HPDE6-E6E7 (cell line): ENCODE results near the gene C16orf54.
"Not testable (repeated sequence)": the region's sequence is repeated elsewhere in the genome, so short reads cannot be mapped to it uniquely, and the experiment has no call there.

Experiments used
- DNase-seq: peaks from one replicate; pipeline ENCODE4 v3.0.0; 2011; ENCODE audit warnings: missing footprints; ENCODE audit errors: extremely low spot score

The C16orf54 gene

GRCh38 chr16:29708917-29709600 lies 36.7 kb downstream of the C16orf54 start:
- DNase-seq = no peak

- DNase-seq = not testable (repeated sequence)
Observed at GRCh38 chr16:29707160-29707559, 38.6 kb downstream of the C16orf54 start.

- no peak for DNase-seq
Observed at GRCh38 chr16:29705030-29705429, 40.8 kb downstream of the C16orf54 start.

- DNase-seq = no peak
Observed at GRCh38 chr16:29702269-29702668, 43.5 kb downstream of the C16orf54 start.

GRCh38 chr16:29701214-29701555 lies 44.6 kb downstream of the C16orf54 start:
- no peak for DNase-seq

- DNase-seq = peak; percentile 88
Observed at GRCh38 chr16:29700253-29700987, 45.4 kb downstream of the C16orf54 start.

- no peak for DNase-seq
Observed at GRCh38 chr16:29699324-29700219, 46.2 kb downstream of the C16orf54 start.

- no peak for DNase-seq
Observed at GRCh38 chr16:29698484-29699323, 47.1 kb downstream of the C16orf54 start.

GRCh38 chr16:29698042-29698441 lies 47.7 kb downstream of the C16orf54 start:
- DNase-seq = no peak

GRCh38 chr16:29697391-29697790 lies 48.4 kb downstream of the C16orf54 start:
- DNase-seq = no peak

GRCh38 chr16:29696881-29697331 lies 48.9 kb downstream of the C16orf54 start:
- DNase-seq = no peak

GRCh38 chr16:29695675-29696074 lies 50.1 kb downstream of the C16orf54 start:
- not testable (repeated sequence) for DNase-seq

GRCh38 chr16:29694384-29695195 lies 51.2 kb downstream of the C16orf54 start:
- no peak for DNase-seq

- not testable (repeated sequence) for DNase-seq
Observed at GRCh38 chr16:29692606-29693005, 53.2 kb downstream of the C16orf54 start.
